Measurements from ENCODE around the gene MANBA.

MANBA gene

DNA sequence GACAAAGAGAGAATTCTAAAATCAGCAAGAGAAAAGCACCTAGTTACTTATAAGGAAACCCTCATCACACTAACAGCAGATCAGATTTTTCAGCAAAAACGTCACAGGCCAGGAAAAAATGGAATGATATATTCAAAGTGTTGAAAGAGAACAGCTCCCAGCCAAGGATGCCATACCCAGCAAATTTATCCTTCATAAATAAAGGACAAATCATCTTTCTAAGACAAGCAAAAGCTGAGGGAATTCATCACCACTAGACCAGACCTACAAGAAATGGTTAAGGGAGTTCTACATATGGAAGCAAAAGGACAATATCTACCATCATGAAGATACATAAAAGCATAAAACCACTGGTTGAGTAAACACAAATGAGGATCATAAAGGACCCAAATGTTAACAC lies 53.6 kb downstream of the MANBA start:
- TF ChIP-seq ZBTB7A (IDR thresholded peaks at IDR 0.05; ENCODE audit: low read depth): no peak
- TF ChIP-seq, protein P1, sequence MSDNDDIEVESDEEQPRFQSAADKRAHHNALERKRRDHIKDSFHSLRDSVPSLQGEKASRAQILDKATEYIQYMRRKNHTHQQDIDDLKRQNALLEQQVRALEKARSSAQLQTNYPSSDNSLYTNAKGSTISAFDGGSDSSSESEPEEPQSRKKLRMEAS (IDR thresholded peaks at IDR 0.05): no peak
- no peak for TF ChIP-seq TEAD4 (IDR thresholded peaks at IDR 0.05)
- TF ChIP-seq FOXM1 (IDR thresholded peaks at IDR 0.05; ENCODE audit: borderline replicate concordance, low read depth): no peak
- TF ChIP-seq YY1 (IDR thresholded peaks at IDR 0.05; ENCODE audit: low read depth): no peak
- TF ChIP-seq TCF12 (IDR thresholded peaks at IDR 0.05; ENCODE audit: low read depth): no peak
- TF ChIP-seq NFIC (IDR thresholded peaks at IDR 0.05): no peak
- no peak for TF ChIP-seq TAF1 (IDR thresholded peaks at IDR 0.05; ENCODE audit: low read depth)
- no peak for TF ChIP-seq RAD21 (IDR thresholded peaks at IDR 0.05; ENCODE audit: low read depth)
- TF ChIP-seq EP300 (IDR thresholded peaks at IDR 0.05; ENCODE audit: borderline replicate concordance): no peak
- TF ChIP-seq CREB1 (IDR thresholded peaks at IDR 0.05; ENCODE audit: low read depth): no peak
- TF ChIP-seq, protein P2, sequence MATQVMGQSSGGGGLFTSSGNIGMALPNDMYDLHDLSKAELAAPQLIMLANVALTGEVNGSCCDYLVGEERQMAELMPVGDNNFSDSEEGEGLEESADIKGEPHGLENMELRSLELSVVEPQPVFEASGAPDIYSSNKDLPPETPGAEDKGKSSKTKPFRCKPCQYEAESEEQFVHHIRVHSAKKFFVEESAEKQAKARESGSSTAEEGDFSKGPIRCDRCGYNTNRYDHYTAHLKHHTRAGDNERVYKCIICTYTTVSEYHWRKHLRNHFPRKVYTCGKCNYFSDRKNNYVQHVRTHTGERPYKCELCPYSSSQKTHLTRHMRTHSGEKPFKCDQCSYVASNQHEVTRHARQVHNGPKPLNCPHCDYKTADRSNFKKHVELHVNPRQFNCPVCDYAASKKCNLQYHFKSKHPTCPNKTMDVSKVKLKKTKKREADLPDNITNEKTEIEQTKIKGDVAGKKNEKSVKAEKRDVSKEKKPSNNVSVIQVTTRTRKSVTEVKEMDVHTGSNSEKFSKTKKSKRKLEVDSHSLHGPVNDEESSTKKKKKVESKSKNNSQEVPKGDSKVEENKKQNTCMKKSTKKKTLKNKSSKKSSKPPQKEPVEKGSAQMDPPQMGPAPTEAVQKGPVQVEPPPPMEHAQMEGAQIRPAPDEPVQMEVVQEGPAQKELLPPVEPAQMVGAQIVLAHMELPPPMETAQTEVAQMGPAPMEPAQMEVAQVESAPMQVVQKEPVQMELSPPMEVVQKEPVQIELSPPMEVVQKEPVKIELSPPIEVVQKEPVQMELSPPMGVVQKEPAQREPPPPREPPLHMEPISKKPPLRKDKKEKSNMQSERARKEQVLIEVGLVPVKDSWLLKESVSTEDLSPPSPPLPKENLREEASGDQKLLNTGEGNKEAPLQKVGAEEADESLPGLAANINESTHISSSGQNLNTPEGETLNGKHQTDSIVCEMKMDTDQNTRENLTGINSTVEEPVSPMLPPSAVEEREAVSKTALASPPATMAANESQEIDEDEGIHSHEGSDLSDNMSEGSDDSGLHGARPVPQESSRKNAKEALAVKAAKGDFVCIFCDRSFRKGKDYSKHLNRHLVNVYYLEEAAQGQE (IDR thresholded peaks at IDR 0.05; ENCODE audit: low read depth): no peak
- TF ChIP-seq CEBPB (IDR thresholded peaks at IDR 0.05): no peak

DNA sequence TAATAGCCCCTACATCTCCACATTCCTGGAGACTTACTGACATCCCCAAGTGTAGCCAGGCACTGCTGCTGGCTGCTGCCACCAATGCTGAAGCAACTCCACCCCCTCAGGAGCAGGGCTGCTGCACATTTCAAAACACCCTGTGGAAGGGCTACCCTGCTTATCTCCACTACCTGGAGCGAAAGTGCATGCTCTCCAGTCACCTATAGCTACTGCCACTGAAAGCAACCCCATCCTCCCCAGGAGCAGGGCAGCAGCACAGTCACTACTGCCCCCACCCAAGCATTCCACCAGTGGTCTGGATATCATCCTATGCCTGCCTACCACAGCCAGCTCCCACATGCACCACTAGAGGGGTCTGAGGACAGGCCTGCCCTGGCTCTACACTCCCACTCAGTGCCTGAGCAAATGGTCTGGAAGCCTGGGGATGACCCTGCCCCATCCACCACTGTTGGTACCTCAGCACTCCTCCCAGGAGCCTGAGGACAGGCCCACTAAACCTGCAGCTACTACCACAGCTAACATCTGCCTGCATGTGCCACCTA lies 55.3 kb downstream of the MANBA start:
- TF ChIP-seq, protein P2 (IDR thresholded peaks at IDR 0.05; ENCODE audit: low read depth): no peak
- TF ChIP-seq, protein P1 (IDR thresholded peaks at IDR 0.05): no peak
- TF ChIP-seq TAF1 (IDR thresholded peaks at IDR 0.05; ENCODE audit: low read depth): no peak
- TF ChIP-seq EP300 (IDR thresholded peaks at IDR 0.05; ENCODE audit: borderline replicate concordance): no peak
- no peak for TF ChIP-seq TCF12 (IDR thresholded peaks at IDR 0.05; ENCODE audit: low read depth)
- TF ChIP-seq EGR1 (IDR thresholded peaks at IDR 0.05): no peak
- TF ChIP-seq, protein P3, sequence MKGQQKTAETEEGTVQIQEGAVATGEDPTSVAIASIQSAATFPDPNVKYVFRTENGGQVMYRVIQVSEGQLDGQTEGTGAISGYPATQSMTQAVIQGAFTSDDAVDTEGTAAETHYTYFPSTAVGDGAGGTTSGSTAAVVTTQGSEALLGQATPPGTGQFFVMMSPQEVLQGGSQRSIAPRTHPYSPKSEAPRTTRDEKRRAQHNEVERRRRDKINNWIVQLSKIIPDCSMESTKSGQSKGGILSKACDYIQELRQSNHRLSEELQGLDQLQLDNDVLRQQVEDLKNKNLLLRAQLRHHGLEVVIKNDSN (IDR thresholded peaks at IDR 0.05): no peak
- no peak for TF ChIP-seq NFIC (IDR thresholded peaks at IDR 0.05)
- no peak for TF ChIP-seq YY1 (IDR thresholded peaks at IDR 0.05; ENCODE audit: low read depth)
- TF ChIP-seq FOXM1 (IDR thresholded peaks at IDR 0.05; ENCODE audit: borderline replicate concordance, low read depth): no peak
- TF ChIP-seq CEBPB (IDR thresholded peaks at IDR 0.05): no peak
- TF ChIP-seq TEAD4 (IDR thresholded peaks at IDR 0.05): no peak
- TF ChIP-seq ZBTB7A (IDR thresholded peaks at IDR 0.05; ENCODE audit: low read depth): no peak

DNA sequence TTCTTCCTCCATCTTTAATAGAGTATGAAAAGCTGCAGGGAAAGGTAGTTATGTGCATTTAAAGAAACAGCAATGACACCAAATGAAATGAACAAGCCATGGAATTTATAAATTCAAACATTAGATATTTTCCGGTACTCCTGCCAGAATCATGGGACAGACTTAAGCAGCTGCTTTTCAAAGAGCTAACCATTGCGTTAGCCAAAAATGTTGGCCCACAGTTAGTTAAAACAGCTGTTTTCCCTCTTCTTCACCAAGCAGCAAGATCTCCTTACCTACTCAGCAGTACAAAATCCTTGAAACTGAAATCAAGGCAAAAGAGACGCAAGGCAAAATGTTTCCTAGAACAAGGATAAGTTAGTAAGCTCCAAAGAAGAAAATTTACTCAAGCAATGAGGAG lies 64.0 kb downstream of the MANBA start:
- TF ChIP-seq EP300 (IDR thresholded peaks at IDR 0.05; ENCODE audit: borderline replicate concordance): no peak
- TF ChIP-seq FOXM1 (IDR thresholded peaks at IDR 0.05; ENCODE audit: borderline replicate concordance, low read depth): no peak
- TF ChIP-seq CREB1 (IDR thresholded peaks at IDR 0.05; ENCODE audit: low read depth): no peak
- TF ChIP-seq EGR1 (IDR thresholded peaks at IDR 0.05): no peak
- TF ChIP-seq, protein P1 (IDR thresholded peaks at IDR 0.05): no peak
- TF ChIP-seq TEAD4 (IDR thresholded peaks at IDR 0.05): no peak
- no peak for TF ChIP-seq RAD21 (IDR thresholded peaks at IDR 0.05; ENCODE audit: low read depth)
- TF ChIP-seq CEBPB (IDR thresholded peaks at IDR 0.05): no peak
- TF ChIP-seq TCF12 (IDR thresholded peaks at IDR 0.05; ENCODE audit: low read depth): no peak
- TF ChIP-seq, protein P2 (IDR thresholded peaks at IDR 0.05; ENCODE audit: low read depth): no peak
- no peak for TF ChIP-seq ZBTB7A (IDR thresholded peaks at IDR 0.05; ENCODE audit: low read depth)
- TF ChIP-seq TAF1 (IDR thresholded peaks at IDR 0.05; ENCODE audit: low read depth): no peak
- TF ChIP-seq YY1 (IDR thresholded peaks at IDR 0.05; ENCODE audit: low read depth): no peak

DNA sequence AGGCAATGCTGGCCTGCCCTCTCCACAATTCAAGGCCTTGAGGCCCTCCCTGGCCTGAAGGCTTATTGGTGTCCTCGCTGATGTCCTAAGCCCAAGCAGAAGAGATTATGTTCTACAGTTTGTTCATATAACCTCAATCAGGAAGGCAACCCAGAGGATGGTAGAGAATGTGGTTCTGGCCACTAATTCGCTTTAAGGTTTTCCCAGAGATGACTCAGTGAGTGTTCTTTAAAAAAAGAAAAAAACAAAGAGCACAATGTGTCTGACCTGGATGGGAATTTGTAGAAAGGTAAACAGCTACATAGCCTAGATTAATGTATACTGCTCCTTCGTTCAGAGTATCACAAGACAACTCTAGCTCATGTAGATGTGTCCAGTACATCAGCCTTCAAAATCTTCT lies 66.0 kb downstream of the MANBA start:
- no peak for TF ChIP-seq CREB1 (IDR thresholded peaks at IDR 0.05; ENCODE audit: low read depth)
- TF ChIP-seq TEAD4 (IDR thresholded peaks at IDR 0.05): no peak
- no peak for TF ChIP-seq YY1 (IDR thresholded peaks at IDR 0.05; ENCODE audit: low read depth)
- TF ChIP-seq ZBTB7A (IDR thresholded peaks at IDR 0.05; ENCODE audit: low read depth): no peak
